HG02852 (cell line): ENCODE measurements around the gene LRRC34.

Source experiments
- ATAC-seq: cut with Tn5 transposase; IDR thresholded peaks from one replicate; pipeline ENCODE4 v1.9.1; 2021; ENCODE audit warnings: mild to moderate bottlenecking, moderate library complexity; ENCODE audit not compliant: unreplicated experiment

The LRRC34 gene

GRCh38 chr3:169815590-169816150, 3.0 kb upstream of the LRRC34 start:
- no peak for ATAC-seq

GRCh38 chr3:169813757-169814517, 1.2 kb upstream of the LRRC34 start:
- peak; percentile 86 for ATAC-seq

- ATAC-seq = no peak
These were observed 574 bp upstream of the LRRC34 start for GRCh38 chr3:169813278-169813677.

- ATAC-seq = peak; percentile 13
These were observed 923 bp downstream of the LRRC34 start for GRCh38 chr3:169811631-169812331.

- ATAC-seq = no peak
These were observed 3.4 kb downstream of the LRRC34 start for GRCh38 chr3:169809230-169809795.

GRCh38 chr3:169804681-169805080, 8.0 kb downstream of the LRRC34 start:
- ATAC-seq = no peak

- no peak for ATAC-seq
These were observed 20.3 kb downstream of the LRRC34 start for GRCh38 chr3:169792359-169792758.

- no peak for ATAC-seq
These were observed 21.8 kb downstream of the LRRC34 start for GRCh38 chr3:169790687-169791429.

GRCh38 chr3:169790219-169790618, 22.5 kb downstream of the LRRC34 start:
- ATAC-seq = no peak

- no peak for ATAC-seq
These were observed 24.9 kb downstream of the LRRC34 start for GRCh38 chr3:169787791-169788190.

- no peak for ATAC-seq
These were observed 25.6 kb downstream of the LRRC34 start for GRCh38 chr3:169787120-169787519.

- ATAC-seq = no peak
These were observed 31.4 kb downstream of the LRRC34 start for GRCh38 chr3:169781209-169781855.

GRCh38 chr3:169780742-169781141, 32.0 kb downstream of the LRRC34 start:
- ATAC-seq = no peak

GRCh38 chr3:169777822-169778221, 34.9 kb downstream of the LRRC34 start:
- no peak for ATAC-seq

- ATAC-seq = no peak
These were observed 38.5 kb downstream of the LRRC34 start for GRCh38 chr3:169774186-169774585.

GRCh38 chr3:169772897-169773816, 39.5 kb downstream of the LRRC34 start, which contains the start of gene MYNN:
Gene MYNN (plus strand): TSS chr3:169773396. CDS start chr3:169774296, 900 bp downstream.
- peak; percentile 80 for ATAC-seq

GRCh38 chr3:169772305-169772896, 40.3 kb downstream of the LRRC34 start:
- ATAC-seq = peak; percentile 13

- ATAC-seq = no peak
These were observed 41.0 kb downstream of the LRRC34 start for GRCh38 chr3:169771497-169772304.
